A673 (cell line): ENCODE measurements around the gene DOCK4.

Source experiments
- EZH2 ChIP-seq: fragments of 200-600 bp; sonication (generic); IDR thresholded peaks from 2 replicates; pipeline ENCODE4 v1.6.1; 2017; ENCODE audit warnings: borderline replicate concordance, low read depth, mild to moderate bottlenecking, mixed read lengths, antibody characterized with exemption, low read length; ENCODE audit not compliant: poor library complexity, severe bottlenecking
- TF ChIP-seq, protein P1 (sequence below): fragments of 300-800, 200-600 bp; sonication (generic); conservative IDR thresholded peaks from 2 replicates; pipeline ENCODE4 v1.5.1; 2017; ENCODE audit warnings: low read depth, mild to moderate bottlenecking, antibody characterized with exemption, low read length, moderate library complexity, mixed read lengths

- TF ChIP-seq, protein P1, sequence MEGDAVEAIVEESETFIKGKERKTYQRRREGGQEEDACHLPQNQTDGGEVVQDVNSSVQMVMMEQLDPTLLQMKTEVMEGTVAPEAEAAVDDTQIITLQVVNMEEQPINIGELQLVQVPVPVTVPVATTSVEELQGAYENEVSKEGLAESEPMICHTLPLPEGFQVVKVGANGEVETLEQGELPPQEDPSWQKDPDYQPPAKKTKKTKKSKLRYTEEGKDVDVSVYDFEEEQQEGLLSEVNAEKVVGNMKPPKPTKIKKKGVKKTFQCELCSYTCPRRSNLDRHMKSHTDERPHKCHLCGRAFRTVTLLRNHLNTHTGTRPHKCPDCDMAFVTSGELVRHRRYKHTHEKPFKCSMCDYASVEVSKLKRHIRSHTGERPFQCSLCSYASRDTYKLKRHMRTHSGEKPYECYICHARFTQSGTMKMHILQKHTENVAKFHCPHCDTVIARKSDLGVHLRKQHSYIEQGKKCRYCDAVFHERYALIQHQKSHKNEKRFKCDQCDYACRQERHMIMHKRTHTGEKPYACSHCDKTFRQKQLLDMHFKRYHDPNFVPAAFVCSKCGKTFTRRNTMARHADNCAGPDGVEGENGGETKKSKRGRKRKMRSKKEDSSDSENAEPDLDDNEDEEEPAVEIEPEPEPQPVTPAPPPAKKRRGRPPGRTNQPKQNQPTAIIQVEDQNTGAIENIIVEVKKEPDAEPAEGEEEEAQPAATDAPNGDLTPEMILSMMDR: no peak
- no peak for TF ChIP-seq EZH2
Observed at GRCh38 chr7:112058686-112059085, 147.5 kb downstream of the DOCK4 start.
